Measurements from ENCODE around the gene SAYSD1. TPM values are rescaled to one million over a fixed set of nuclear protein-coding genes. Genes with fewer than 3 reads are reported as not detected.

SAYSD1 gene
- total RNA-seq, 1 donor from 2014 or later: 11.8 TPM

- ATAC-seq: peak; percentile 53
- intact Hi-C loops (cut with DNase I): loop anchor here (10.0 kb wide), 1 partner anchor 69 kb away; no protein-coding TSS in a partner anchor
- no peak for DNase-seq (ENCODE audit: missing footprints)
These were observed 51.5 kb downstream of the SAYSD1 start for GRCh38 chr6:39063526-39063925.

- ATAC-seq: peak; percentile 75
- no peak for DNase-seq (ENCODE audit: missing footprints)
- intact Hi-C loops (cut with DNase I): loop anchor here (10.0 kb wide), 1 partner anchor 67 kb away; no protein-coding TSS in a partner anchor
These were observed 52.8 kb downstream of the SAYSD1 start for GRCh38 chr6:39062014-39062740.

GRCh38 chr6:39061588-39061987 lies 53.4 kb downstream of the SAYSD1 start:
- intact Hi-C loops (cut with DNase I): loop anchor here (10.0 kb wide), 1 partner anchor 67 kb away; no protein-coding TSS in a partner anchor
- DNase-seq (ENCODE audit: missing footprints): no peak
- ATAC-seq: no peak

DNA sequence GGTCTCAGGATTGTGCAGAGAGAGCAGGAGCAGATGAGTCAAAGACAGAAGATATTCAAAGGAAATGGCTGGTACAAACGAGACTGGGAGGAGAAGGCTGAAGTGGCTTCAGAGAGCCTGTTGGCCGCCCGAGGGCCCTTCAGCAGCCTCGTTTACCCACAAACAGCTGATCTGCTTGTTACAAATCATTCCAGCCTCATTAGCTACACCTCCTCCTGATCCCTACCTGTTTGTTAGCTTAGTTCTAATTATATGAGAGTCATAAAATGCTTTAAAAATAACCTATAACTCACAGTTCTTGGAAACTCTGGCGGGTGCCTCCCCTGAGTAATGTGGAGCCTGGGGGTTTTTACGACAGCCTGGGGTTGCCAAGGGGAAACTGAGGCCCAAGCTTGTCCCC lies 53.8 kb downstream of the SAYSD1 start:
- intact Hi-C loops (cut with DNase I): loop anchor here (10.0 kb wide), 1 partner anchor 66 kb away; no protein-coding TSS in a partner anchor
- ATAC-seq (no peak), DNase-seq (ENCODE audit: missing footprints) (no peak)

- intact Hi-C loops (cut with DNase I): loop anchor here (10.0 kb wide), 1 partner anchor 66 kb away; no protein-coding TSS in a partner anchor
- DNase-seq (ENCODE audit: missing footprints): no peak
- no peak for ATAC-seq
These were observed 54.4 kb downstream of the SAYSD1 start for GRCh38 chr6:39060467-39061160.

DNA sequence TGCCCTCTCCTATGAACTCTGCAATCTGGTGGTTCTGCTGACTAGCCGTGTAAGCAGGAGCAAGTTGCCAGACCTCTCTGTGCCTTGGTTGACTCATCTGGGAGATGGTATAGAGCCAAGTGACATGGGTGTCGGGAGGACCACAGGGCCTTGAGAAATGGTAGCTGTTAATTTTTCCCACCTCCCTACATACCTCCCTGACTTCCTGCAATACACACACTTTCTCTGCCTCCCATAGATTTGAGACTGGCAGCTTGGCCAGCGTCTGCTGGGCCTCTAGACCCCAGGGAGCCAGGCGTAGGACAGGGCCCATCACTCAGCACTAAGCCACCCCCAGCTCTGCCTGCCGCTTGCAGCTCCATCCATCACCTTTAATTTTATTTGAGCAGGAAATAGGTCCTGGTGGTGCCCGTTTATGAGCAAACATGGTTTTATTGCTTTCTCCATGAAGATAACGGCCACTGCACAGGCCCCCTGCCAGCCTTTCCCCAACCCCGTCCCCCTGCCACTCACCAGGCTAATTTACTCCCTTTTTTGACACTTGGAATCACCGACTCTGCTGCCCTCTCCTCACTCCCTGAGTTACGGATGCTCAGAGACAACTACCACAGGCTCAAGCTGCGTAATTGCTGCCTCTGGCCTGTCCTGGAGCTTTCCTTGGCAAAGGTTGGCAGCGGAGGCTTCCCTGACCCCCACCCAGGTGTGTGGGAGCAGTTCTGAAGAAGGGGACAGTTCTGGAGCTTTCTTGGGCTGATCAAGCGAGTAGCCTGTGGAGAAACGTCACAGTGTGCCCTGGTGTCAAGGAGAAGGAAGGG lies 55.3 kb downstream of the SAYSD1 start:
- ATAC-seq: no peak
- intact Hi-C loops (cut with DNase I): loop anchor here (10.0 kb wide), 1 partner anchor 65 kb away; no protein-coding TSS in a partner anchor
- DNase-seq (ENCODE audit: missing footprints): no peak

DNA sequence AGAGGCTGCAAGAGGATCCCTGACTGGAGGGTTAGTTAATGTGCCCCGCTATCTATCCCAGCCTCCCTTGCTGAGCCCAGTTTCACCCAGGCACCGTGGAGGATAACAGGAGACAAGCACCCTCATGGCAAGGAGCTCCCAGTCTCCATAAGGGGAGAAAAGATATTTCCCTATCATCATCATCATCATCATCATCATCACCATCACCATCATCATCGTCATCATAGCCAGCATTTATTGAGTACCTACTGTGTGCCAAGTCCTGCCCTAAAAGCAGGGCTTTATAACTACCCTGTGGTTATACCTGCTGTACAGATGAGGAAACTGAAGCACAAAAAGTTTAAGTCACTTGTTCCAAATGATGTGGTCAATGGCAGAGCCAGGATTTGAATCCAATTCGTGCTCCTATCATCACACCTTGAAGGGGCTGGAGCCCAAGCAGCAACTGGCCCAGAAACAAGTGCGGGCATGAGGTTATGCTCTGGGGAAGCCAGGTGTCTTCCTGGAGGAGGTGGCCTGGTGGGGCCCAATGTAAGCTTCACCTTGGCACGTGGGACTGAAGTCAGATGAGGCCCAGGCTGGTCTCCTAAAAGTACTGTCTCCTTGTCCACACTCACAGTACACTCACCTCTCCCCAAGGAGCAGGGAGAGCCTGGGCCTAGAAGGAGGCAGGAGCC lies 56.4 kb downstream of the SAYSD1 start:
- ATAC-seq (no peak), DNase-seq (ENCODE audit: missing footprints) (no peak)
- intact Hi-C loops (cut with DNase I): no loop called here

GRCh38 chr6:39057251-39058155 lies 57.5 kb downstream of the SAYSD1 start:
- intact Hi-C loops (cut with DNase I): no loop called here
- ATAC-seq: no peak
- DNase-seq (ENCODE audit: missing footprints): no peak

DNA sequence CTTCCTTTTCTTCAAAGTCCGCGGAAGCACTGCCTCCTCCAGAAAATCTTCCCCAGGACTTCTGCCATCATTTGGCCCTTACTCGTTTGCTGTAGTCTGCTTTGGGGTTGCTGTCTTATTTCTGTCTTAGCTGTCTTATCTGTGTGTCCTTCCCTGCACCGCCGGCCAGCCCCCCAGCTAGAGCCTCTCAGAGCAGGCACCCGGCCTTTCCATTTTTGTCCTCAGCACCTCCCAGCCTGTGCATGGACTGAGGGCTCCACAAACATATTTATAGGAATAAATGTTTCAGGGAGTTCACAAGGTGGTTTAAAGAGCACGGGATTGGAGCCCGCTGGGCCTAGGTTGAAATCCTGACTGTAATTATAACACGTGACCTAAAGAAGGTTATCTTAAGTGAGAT lies 58.3 kb downstream of the SAYSD1 start:
- DNase-seq (ENCODE audit: missing footprints) (no peak), ATAC-seq (no peak)
- intact Hi-C loops (cut with DNase I): no loop called here

DNA sequence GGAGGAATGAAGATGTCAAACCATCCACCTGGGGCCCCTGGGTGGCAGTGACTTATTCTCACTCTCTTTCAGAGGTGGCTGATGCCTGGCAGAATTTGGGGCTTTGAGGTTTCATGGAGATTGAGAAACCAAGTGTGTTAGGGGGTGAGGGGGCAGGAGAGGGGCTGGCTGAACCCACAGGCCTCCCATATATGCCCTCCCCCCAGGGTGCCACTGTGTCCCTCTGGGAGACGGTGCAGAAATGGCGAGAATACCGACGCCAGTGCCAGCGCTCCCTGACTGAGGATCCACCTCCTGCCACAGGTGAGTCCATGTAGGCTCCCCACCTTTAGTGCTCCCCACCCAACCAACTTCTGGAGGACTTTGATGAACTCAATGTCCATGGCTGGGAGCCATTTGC lies 58.8 kb downstream of the SAYSD1 start:
- ATAC-seq: no peak
- DNase-seq (ENCODE audit: missing footprints): no peak
- intact Hi-C loops (cut with DNase I): no loop called here

- ATAC-seq (no peak), DNase-seq (ENCODE audit: missing footprints) (no peak)
- intact Hi-C loops (cut with DNase I): no loop called here
These were observed 59.3 kb downstream of the SAYSD1 start for GRCh38 chr6:39055661-39056060.

GRCh38 chr6:39054577-39055142 lies 60.3 kb downstream of the SAYSD1 start:
- DNase-seq (ENCODE audit: missing footprints): no peak
- ATAC-seq: peak; percentile 38
- intact Hi-C loops (cut with DNase I): no loop called here

Other genes starting within 250 kb of the SAYSD1 start
- gene GLP1R, start 66.4 kb downstream of the SAYSD1 start, total RNA-seq: 6.8 TPM
- gene KCNK5, start 114.3 kb upstream of the SAYSD1 start, total RNA-seq: 0.60 TPM
- not detected for gene KCNK17, start 199.2 kb upstream of the SAYSD1 start, total RNA-seq
- gene KCNK16, start 207.5 kb upstream of the SAYSD1 start, total RNA-seq: not detected